HepG2 (cell line): ENCODE results near the gene ST3GAL2. TPM values are rescaled to one million over a fixed set of nuclear protein-coding genes. Genes with fewer than 3 reads are reported as not detected.

Experiments used
- AKAP8 ChIP-seq: sonication (generic); formaldehyde crosslinking; IDR thresholded peaks from 2 replicates; pipeline ENCODE4 v1.5.1; 2020; ENCODE audit warnings: mild to moderate bottlenecking, missing genetic modification reagents
- CAMTA2 ChIP-seq: sonication (generic); formaldehyde crosslinking; IDR thresholded peaks from 2 replicates; pipeline ENCODE4 v1.4.0; 2020; ENCODE audit warnings: mild to moderate bottlenecking, missing genetic modification reagents, borderline replicate concordance
- EHMT2 ChIP-seq: fragments of 200-600 bp; sonication (generic); IDR thresholded peaks from 2 replicates; pipeline ENCODE4 v1.7.0; 2017; ENCODE audit warnings: antibody characterized with exemption, low read depth, low read length, borderline replicate concordance
- HMG20B ChIP-seq: conservative IDR thresholded peaks from 2 replicates; pipeline ENCODE4 v1.6.1; 2016; ENCODE audit warnings: missing genetic modification reagents, missing compliant biosample characterization
- KLF16 ChIP-seq, 2 experiments: sonication (generic) in 1 of 2; formaldehyde crosslinking in 1 of 2; IDR thresholded peaks; 2 replicates each; pipeline versions ENCODE4 v1.6.1 to v1.8.0; 2016 to 2023; ENCODE audit warnings: missing genetic modification reagents in 2 of 2, missing compliant biosample characterization in 1 of 2
- NFIB ChIP-seq: sonication (generic); formaldehyde crosslinking; IDR thresholded peaks from 2 replicates; pipeline ENCODE4 v1.9.0; 2021; ENCODE audit warnings: missing genetic modification reagents, mild to moderate bottlenecking, borderline replicate concordance
- NFKBIZ ChIP-seq: IDR thresholded peaks from 2 replicates; pipeline ENCODE4 v1.6.1; 2018; ENCODE audit warnings: missing genetic modification reagents, missing compliant biosample characterization
- PAXIP1 ChIP-seq: sonication (generic); formaldehyde crosslinking; conservative IDR thresholded peaks from 2 replicates; pipeline ENCODE4 v1.4.0; 2020; ENCODE audit warnings: mild to moderate bottlenecking, missing genetic modification reagents, moderate library complexity
- PCBP2 ChIP-seq: fragments of 200-400 bp; formaldehyde crosslinking; optimal IDR thresholded peaks from 2 replicates; pipeline ENCODE3; 2018; ENCODE audit warnings: low read length, low read depth; ENCODE audit not compliant: poor library complexity, severe bottlenecking
- TRAFD1 ChIP-seq: sonication (generic); formaldehyde crosslinking; IDR thresholded peaks from 2 replicates; pipeline ENCODE4 v1.5.1; 2020; ENCODE audit warnings: missing genetic modification reagents, mild to moderate bottlenecking, borderline replicate concordance
- ZNF224 ChIP-seq: sonication (generic); formaldehyde crosslinking; IDR thresholded peaks from 2 replicates; pipeline ENCODE4 v1.5.0; 2020; ENCODE audit warnings: mild to moderate bottlenecking, missing genetic modification reagents
- ZNF605 ChIP-seq: sonication (generic); formaldehyde crosslinking; IDR thresholded peaks from 2 replicates; pipeline ENCODE4 v1.8.0; 2022; ENCODE audit warnings: mild to moderate bottlenecking, missing genetic modification reagents
- ZNF773 ChIP-seq: sonication (generic); formaldehyde crosslinking; IDR thresholded peaks from 2 replicates; pipeline ENCODE4 v1.4.0; 2020; ENCODE audit warnings: missing genetic modification reagents, borderline replicate concordance
- polyA plus RNA-seq, 8 experiments: library from polyadenylated mRNA; depleted of rRNA in 3 of 8; stranded (reverse) in 7 of 8; unstranded in 1 of 8; fragments of >200 nt; fragmentation: Illumina TruSeq in 4 of 8; extraction: Trizol in 4 of 8; gene quantifications; 2 replicates each; pipeline versions ENCODE4 v1.2.1 to v1.2.3, GENCODE V29; 2011 to 2016; ENCODE audit warnings: low read depth in 4 of 8, missing spikeins in 1 of 8, mixed read lengths in 1 of 8; ENCODE audit not compliant: insufficient read depth in 1 of 8
- total RNA-seq, 5 experiments: library from RNA; depleted of rRNA; stranded (reverse); fragments of >200 nt; fragmentation: Illumina TruSeq; extraction: Trizol; gene quantifications; 2 replicates each; pipeline ENCODE4 v1.2.3, GENCODE V29; 2016; ENCODE audit warnings: low read depth in 1 of 5
- TF ChIP-seq, protein P1 (sequence below), 2 experiments: sonication (generic) in 1 of 2; formaldehyde crosslinking in 1 of 2; IDR thresholded peaks; 2 replicates each; pipeline versions ENCODE4 v1.4.0 to v1.6.1; 2018 to 2020; ENCODE audit warnings: missing genetic modification reagents in 2 of 2, borderline replicate concordance in 1 of 2, low read depth in 1 of 2, mild to moderate bottlenecking in 1 of 2, missing biosample characterization in 1 of 2
- TF ChIP-seq, protein P2 (sequence below): sonication (generic); formaldehyde crosslinking; IDR thresholded peaks from 2 replicates; pipeline ENCODE4 v1.4.0; 2020; ENCODE audit warnings: missing genetic modification reagents

The ST3GAL2 gene
- total and polyA plus RNA-seq, 2 of the 13 experiments (the other 11 are each of a cell fraction or from before 2014, with no cell fraction given), result 16.3 to 24.9 TPM

- peak; percentile 6 for TF ChIP-seq PAXIP1
- TF ChIP-seq, protein P1, sequence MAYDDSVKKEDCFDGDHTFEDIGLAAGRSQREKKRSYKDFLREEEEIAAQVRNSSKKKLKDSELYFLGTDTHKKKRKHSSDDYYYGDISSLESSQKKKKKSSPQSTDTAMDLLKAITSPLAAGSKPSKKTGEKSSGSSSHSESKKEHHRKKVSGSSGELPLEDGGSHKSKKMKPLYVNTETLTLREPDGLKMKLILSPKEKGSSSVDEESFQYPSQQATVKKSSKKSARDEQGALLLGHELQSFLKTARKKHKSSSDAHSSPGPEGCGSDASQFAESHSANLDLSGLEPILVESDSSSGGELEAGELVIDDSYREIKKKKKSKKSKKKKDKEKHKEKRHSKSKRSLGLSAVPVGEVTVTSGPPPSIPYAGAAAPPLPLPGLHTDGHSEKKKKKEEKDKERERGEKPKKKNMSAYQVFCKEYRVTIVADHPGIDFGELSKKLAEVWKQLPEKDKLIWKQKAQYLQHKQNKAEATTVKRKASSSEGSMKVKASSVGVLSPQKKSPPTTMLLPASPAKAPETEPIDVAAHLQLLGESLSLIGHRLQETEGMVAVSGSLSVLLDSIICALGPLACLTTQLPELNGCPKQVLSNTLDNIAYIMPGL (CRISPR knock-in tag; IDR thresholded peaks at IDR 0.05; ENCODE audit: borderline replicate concordance in 1 of 2, low read depth in 1 of 2), result peak; percentile 76 to 77; a peak in 2 of 4 replicates
- 0 out of 2 replicates have a peak, but pooled peaks have one; percentile 63 for TF ChIP-seq ZNF773
- TF ChIP-seq ZNF605, result peak; percentile 92
- 0 out of 2 replicates have a peak, but pooled peaks have one; percentile 92 for TF ChIP-seq CAMTA2 (CRISPR knock-in tag)
- no peak for TF ChIP-seq KLF16 (CRISPR knock-in tag; IDR thresholded peaks at IDR 0.05)
- TF ChIP-seq TRAFD1, result no peak
- no peak for TF ChIP-seq PCBP2
- TF ChIP-seq ZNF224, result no peak
- no peak for TF ChIP-seq NFIB (CRISPR knock-in tag)
- TF ChIP-seq NFKBIZ (CRISPR knock-in tag), result no peak
- no peak for TF ChIP-seq HMG20B (CRISPR knock-in tag)
- no peak; the same call in 1 of the 2 replicates for TF ChIP-seq AKAP8
- TF ChIP-seq EHMT2, result no peak
- TF ChIP-seq, protein P2, sequence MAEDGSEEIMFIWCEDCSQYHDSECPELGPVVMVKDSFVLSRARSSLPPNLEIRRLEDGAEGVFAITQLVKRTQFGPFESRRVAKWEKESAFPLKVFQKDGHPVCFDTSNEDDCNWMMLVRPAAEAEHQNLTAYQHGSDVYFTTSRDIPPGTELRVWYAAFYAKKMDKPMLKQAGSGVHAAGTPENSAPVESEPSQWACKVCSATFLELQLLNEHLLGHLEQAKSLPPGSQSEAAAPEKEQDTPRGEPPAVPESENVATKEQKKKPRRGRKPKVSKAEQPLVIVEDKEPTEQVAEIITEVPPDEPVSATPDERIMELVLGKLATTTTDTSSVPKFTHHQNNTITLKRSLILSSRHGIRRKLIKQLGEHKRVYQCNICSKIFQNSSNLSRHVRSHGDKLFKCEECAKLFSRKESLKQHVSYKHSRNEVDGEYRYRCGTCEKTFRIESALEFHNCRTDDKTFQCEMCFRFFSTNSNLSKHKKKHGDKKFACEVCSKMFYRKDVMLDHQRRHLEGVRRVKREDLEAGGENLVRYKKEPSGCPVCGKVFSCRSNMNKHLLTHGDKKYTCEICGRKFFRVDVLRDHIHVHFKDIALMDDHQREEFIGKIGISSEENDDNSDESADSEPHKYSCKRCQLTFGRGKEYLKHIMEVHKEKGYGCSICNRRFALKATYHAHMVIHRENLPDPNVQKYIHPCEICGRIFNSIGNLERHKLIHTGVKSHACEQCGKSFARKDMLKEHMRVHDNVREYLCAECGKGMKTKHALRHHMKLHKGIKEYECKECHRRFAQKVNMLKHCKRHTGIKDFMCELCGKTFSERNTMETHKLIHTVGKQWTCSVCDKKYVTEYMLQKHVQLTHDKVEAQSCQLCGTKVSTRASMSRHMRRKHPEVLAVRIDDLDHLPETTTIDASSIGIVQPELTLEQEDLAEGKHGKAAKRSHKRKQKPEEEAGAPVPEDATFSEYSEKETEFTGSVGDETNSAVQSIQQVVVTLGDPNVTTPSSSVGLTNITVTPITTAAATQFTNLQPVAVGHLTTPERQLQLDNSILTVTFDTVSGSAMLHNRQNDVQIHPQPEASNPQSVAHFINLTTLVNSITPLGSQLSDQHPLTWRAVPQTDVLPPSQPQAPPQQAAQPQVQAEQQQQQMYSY (CRISPR knock-in tag), result no peak
Observed at GRCh38 chr16:70438969-70439862, at the start of gene ST3GAL2 (continued).
